SK-N-SH (cell line): ENCODE data around the gene RAC3. TPM values are rescaled to one million over a fixed set of nuclear protein-coding genes. Genes with fewer than 3 reads are reported as not detected.

Experiments
- CTCF ChIA-PET: fragments of 300-600, 350-600 bp; formaldehyde crosslinking; extraction: SDS; loops from one replicate; lab custom pipeline; 2021; lab: Yijun Ruan, JAX
- POLR2A ChIA-PET: fragments of 350-600 bp; sonication (Branson Sonifier 250); formaldehyde crosslinking; extraction: SDS; loops from one replicate; lab custom pipeline; 2020; ENCODE audit warnings: antibody characterized with exemption, inconsistent platforms; lab: Yijun Ruan, JAX
- DNase-seq: peaks from one replicate; pipeline ENCODE4 v3.0.0; 2012
- H2AFZ ChIP-seq: fragments of 200-600 bp; sonication (generic); 2 replicates; pipeline ENCODE4 v1.8.1; 2016; ENCODE audit warnings: antibody characterized with exemption, mild to moderate bottlenecking, low read depth
- H3F3A ChIP-seq: fragments of 200-600 bp; sonication (generic); replicated peaks from 2 replicates; pipeline ENCODE3; 2016; ENCODE audit warnings: antibody characterized with exemption, mild to moderate bottlenecking; ENCODE audit not compliant: insufficient read depth
- H3K27ac ChIP-seq, 2 experiments: fragments of 200-500 bp in 1 of 2; fragments of 200-600 bp in 1 of 2; sonication (Bioruptor generic) in 1 of 2; sonication (generic), shearing (Covaris generic) in 1 of 2; 2 replicates each; pipeline versions ENCODE4 v1.5.1 to v1.6.1; 2014 to 2016; ENCODE audit warnings: low read depth in 2 of 2, inconsistent platforms in 1 of 2, low read length in 1 of 2, mild to moderate bottlenecking in 1 of 2, mixed read lengths in 1 of 2
- H3K27me3 ChIP-seq: fragments of 200-600 bp; sonication (generic), shearing (Covaris generic); 2 replicates; pipeline ENCODE4 v1.6.1; 2016; ENCODE audit warnings: mixed run types; ENCODE audit not compliant: insufficient read depth
- H3K36me3 ChIP-seq, 2 experiments: fragments of 200-500 bp in 1 of 2; fragments of 200-600 bp in 1 of 2; sonication (Bioruptor generic) in 1 of 2; sonication (generic) in 1 of 2; replicated peaks in 1 of 2; 2 replicates each; pipeline versions ENCODE3 to v1.5.1; 2014 to 2016; ENCODE audit warnings: low read length in 1 of 2, mild to moderate bottlenecking in 1 of 2; ENCODE audit not compliant: insufficient read depth in 2 of 2, control insufficient read depth in 1 of 2
- H3K4me1 ChIP-seq, 2 experiments: fragments of 200-500 bp in 1 of 2; fragments of 200-600 bp in 1 of 2; sonication (Bioruptor generic) in 1 of 2; sonication (generic), shearing (Covaris generic) in 1 of 2; 2 replicates each; pipeline versions ENCODE4 v1.5.1 to v1.6.1; 2014 to 2016; ENCODE audit warnings: low read depth in 1 of 2, low read length in 1 of 2, mixed run types in 1 of 2; ENCODE audit not compliant: insufficient read depth in 2 of 2, control insufficient read depth in 1 of 2
- H3K4me2 ChIP-seq: fragments of 200-600 bp; sonication (generic), shearing (Covaris generic); 2 replicates; pipeline ENCODE4 v1.6.1; 2017; ENCODE audit warnings: mixed run types
- H3K4me3 ChIP-seq, 2 experiments: fragments of 200-500 bp in 1 of 2; fragments of 200-600 bp in 1 of 2; sonication (Bioruptor generic) in 1 of 2; sonication (generic), shearing (Covaris generic) in 1 of 2; 2 replicates each; pipeline versions ENCODE4 v1.5.1 to v1.8.1; 2014 to 2016; ENCODE audit warnings: low read depth in 2 of 2, inconsistent platforms in 1 of 2, low read length in 1 of 2, mild to moderate bottlenecking in 1 of 2, mixed read lengths in 1 of 2, moderate library complexity in 1 of 2
- H3K79me2 ChIP-seq: fragments of 200-600 bp; sonication (generic); 2 replicates; pipeline ENCODE4 v1.8.1; 2017; ENCODE audit warnings: mild to moderate bottlenecking; ENCODE audit not compliant: insufficient read depth
- H3K9ac ChIP-seq: fragments of 200-600 bp; sonication (generic); 2 replicates; pipeline ENCODE4 v1.6.1; 2017; ENCODE audit warnings: mixed run types
- H3K9me2 ChIP-seq: fragments of 200-600 bp; sonication (generic); 2 replicates; pipeline ENCODE4 v1.6.1; 2017; ENCODE audit warnings: mixed run types
- H3K9me3 ChIP-seq: fragments of 200-600 bp; sonication (generic); 2 replicates; pipeline ENCODE4 v1.6.1; 2017; ENCODE audit warnings: mixed run types, mild to moderate bottlenecking, moderate library complexity
- H4K20me1 ChIP-seq: fragments of 200-600 bp; sonication (generic); 2 replicates; pipeline ENCODE4 v1.6.1; 2017; ENCODE audit warnings: mild to moderate bottlenecking, mixed run types; ENCODE audit not compliant: insufficient read depth
- ELF1 ChIP-seq: IDR thresholded peaks from 2 replicates; pipeline ENCODE4 v1.4.0; 2012
- EZH2phosphoT487 ChIP-seq: fragments of 200-600 bp; sonication (generic); IDR thresholded peaks from 2 replicates; pipeline ENCODE4 v1.6.1; 2017; ENCODE audit warnings: low read depth, mixed run types, mild to moderate bottlenecking, antibody characterized with exemption, moderate library complexity, borderline replicate concordance
- FOXJ3 ChIP-seq: sonication (generic); formaldehyde crosslinking; IDR thresholded peaks from 2 replicates; pipeline ENCODE4 v1.5.1; 2020; ENCODE audit warnings: mild to moderate bottlenecking, missing genetic modification reagents
- FOXM1 ChIP-seq: IDR thresholded peaks from 2 replicates; pipeline ENCODE4 v1.4.0; 2012; ENCODE audit warnings: low read depth, mild to moderate bottlenecking
- GABPA ChIP-seq: IDR thresholded peaks from 2 replicates; pipeline ENCODE4 v1.4.0; 2012; ENCODE audit warnings: low read depth, mild to moderate bottlenecking
- GATA2 ChIP-seq: sonication (generic); formaldehyde crosslinking; IDR thresholded peaks from 2 replicates; pipeline ENCODE4 v1.5.0; 2020; ENCODE audit warnings: mild to moderate bottlenecking, missing genetic modification reagents
- JUND ChIP-seq: IDR thresholded peaks from 2 replicates; pipeline ENCODE4 v1.4.0; 2012
- MXI1 ChIP-seq: IDR thresholded peaks from 2 replicates; pipeline ENCODE4 v1.6.1; 2012; ENCODE audit warnings: mild to moderate bottlenecking, low read depth, low read length, improper control_type of control experiment
- NFIC ChIP-seq: IDR thresholded peaks from 2 replicates; pipeline ENCODE4 v1.4.0; 2012; ENCODE audit warnings: borderline replicate concordance
- NRF1 ChIP-seq: IDR thresholded peaks from 2 replicates; pipeline ENCODE4 v1.6.1; 2012; ENCODE audit warnings: low read depth, mild to moderate bottlenecking, low read length
- POLR2AphosphoS5 ChIP-seq: IDR thresholded peaks from 2 replicates; pipeline ENCODE4 v1.6.1; 2012; ENCODE audit warnings: low read depth, low read length
- RAD21 ChIP-seq: IDR thresholded peaks from 2 replicates; pipeline ENCODE4 v1.6.1; 2012; ENCODE audit warnings: mild to moderate bottlenecking, low read length
- RCOR1 ChIP-seq: fragments of 150-350 bp; IDR thresholded peaks from 2 replicates; pipeline ENCODE4 v1.6.1; 2017; ENCODE audit warnings: antibody characterized with exemption, low read length
- RXRA ChIP-seq: IDR thresholded peaks from 2 replicates; pipeline ENCODE4 v1.4.0; 2012; ENCODE audit warnings: low read depth, mild to moderate bottlenecking, borderline replicate concordance
- SIN3A ChIP-seq: IDR thresholded peaks from 2 replicates; pipeline ENCODE4 v1.6.1; 2012; ENCODE audit warnings: low read depth, mild to moderate bottlenecking, low read length, moderate library complexity, borderline replicate concordance
- SMC3 ChIP-seq: IDR thresholded peaks from 2 replicates; pipeline ENCODE4 v1.6.1; 2012; ENCODE audit warnings: low read depth, low read length, improper control_type of control experiment
- TAF1 ChIP-seq: IDR thresholded peaks from 2 replicates; pipeline ENCODE4 v1.6.1; 2012; ENCODE audit warnings: low read depth, mild to moderate bottlenecking, low read length, moderate library complexity, borderline replicate concordance
- TCF12 ChIP-seq: IDR thresholded peaks from 2 replicates; pipeline ENCODE4 v1.4.0; 2012
- WGBS: methylation state at CpG from one replicate; pipeline ENCODE4 v1.1.6; 2017; ENCODE audit warnings: low lambda C conversion rate; 5-methylcytosine and 5-hydroxymethylcytosine counted together
- polyA plus RNA-seq, 3 experiments: library from polyadenylated mRNA; depleted of rRNA; stranded (reverse); fragments of >200 nt; gene quantifications; 2 replicates each; pipeline ENCODE4 v1.2.3, GENCODE V29; 2012
- TF ChIP-seq, protein P1 (sequence below): IDR thresholded peaks from 2 replicates; pipeline ENCODE4 v1.4.0; 2012; ENCODE audit warnings: low read depth, borderline replicate concordance

The RAC3 gene
- polyA plus RNA-seq, 1 of the 3 experiments (the other 2 are of a cell fraction) = 83.6 TPM

DNA sequence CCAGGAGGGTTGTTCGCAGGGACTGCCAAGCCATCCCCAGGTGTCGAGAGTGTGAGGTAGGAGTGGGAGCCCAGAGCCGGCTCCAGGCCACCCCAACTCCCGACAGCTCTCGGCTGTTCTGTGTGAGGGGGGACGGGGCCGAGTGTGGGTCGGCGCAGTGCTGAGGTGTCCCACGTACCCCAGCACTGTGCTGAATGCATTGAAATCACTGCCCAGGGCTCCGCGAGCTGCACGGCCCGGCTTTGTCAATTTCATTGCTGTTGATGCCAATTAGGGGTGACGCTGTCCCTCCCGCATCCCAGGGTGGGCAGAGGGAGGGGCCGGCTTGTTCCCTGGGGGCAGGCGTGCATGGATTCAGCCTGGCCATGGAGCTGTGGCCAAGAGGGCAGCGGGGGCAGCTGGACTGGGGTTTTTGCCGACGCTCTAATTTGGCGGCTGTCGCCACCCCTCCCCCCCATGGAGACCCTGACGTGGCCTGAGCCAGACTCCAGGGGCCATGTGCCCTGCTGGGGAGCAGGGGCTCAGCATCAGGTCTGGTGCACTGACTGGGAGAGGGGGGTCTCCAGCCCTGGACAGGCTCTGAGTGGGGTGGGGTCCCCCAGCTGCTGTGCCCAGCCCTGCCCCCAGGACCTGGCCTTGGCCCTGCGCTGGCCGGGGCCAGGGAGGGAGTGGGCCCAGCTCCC is 23.1 kb upstream of the RAC3 start (continued):
- no peak for TF ChIP-seq GABPA

DNA sequence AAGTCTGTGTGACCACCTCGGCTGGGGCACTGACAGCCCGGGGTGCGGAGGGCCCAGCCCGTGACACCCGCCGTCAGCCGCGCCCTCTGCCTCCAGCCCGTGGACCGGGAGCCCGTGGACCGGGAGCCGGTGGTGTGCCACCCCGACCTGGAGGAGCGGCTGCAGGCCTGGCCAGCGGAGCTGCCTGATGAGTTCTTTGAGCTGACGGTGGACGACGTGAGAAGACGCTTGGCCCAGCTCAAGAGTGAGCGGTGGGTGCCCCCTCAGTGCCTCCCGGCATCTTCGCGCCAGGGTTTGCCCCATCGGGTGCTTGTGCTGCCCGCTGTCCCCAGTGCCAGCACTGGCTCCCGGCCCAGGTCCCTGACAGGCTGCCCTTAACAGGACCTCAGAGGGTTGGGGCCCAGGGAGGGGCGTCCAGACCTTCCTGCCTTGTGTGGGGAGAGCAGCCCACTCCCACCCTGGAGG is 22.5 kb upstream of the RAC3 start:
- WGBS = 97% methylated on average over 20 of the region's 28 CpGs
- peaks cover 29 to 31% of the 10 kb centered on the region in 2 experiments; a peak in 3 of 4 replicates for H3K4me1 ChIP-seq
- H2AFZ ChIP-seq = no peak overlapping the region
- H3K9ac ChIP-seq = no peak overlapping the region
- H3K4me2 ChIP-seq = no peak overlapping the region
- no peak for TF ChIP-seq JUND
- TF ChIP-seq FOXJ3 (CRISPR knock-in tag) = no peak
- no peak for TF ChIP-seq RXRA
- no peak for TF ChIP-seq EZH2phosphoT487
- TF ChIP-seq SIN3A = no peak
- TF ChIP-seq ELF1 = no peak
- no peak for TF ChIP-seq POLR2AphosphoS5
- no peak for TF ChIP-seq TAF1
- H3F3A ChIP-seq = peaks cover 6% of the 10 kb centered on the region
- no peaks in the 10 kb centered on the region for H4K20me1 ChIP-seq
- no peaks in the 10 kb centered on the region for H3K9me3 ChIP-seq
- no peak for DNase-seq
- H3K27ac ChIP-seq = no peak overlapping the region
- peaks cover 5% of the 10 kb centered on the region; the same call in 1 of the 2 replicates for H3K79me2 ChIP-seq
- no peak overlapping the region for H3K4me3 ChIP-seq
- H3K9me2 ChIP-seq = no peaks in the 10 kb centered on the region
- CTCF ChIA-PET = interaction anchor here (0.7 to 35.7 kb wide), 4 partner anchors 13 to 43 kb away, joined by 3 to 1216 read pairs (median 36); partner anchors contain the start of genes CENPX, LRRC45 and NOTUM
- no peaks in the 10 kb centered on the region for H3K36me3 ChIP-seq
- POLR2A ChIA-PET = no interaction called here
- H3K27me3 ChIP-seq = no peaks in the 10 kb centered on the region

DNA sequence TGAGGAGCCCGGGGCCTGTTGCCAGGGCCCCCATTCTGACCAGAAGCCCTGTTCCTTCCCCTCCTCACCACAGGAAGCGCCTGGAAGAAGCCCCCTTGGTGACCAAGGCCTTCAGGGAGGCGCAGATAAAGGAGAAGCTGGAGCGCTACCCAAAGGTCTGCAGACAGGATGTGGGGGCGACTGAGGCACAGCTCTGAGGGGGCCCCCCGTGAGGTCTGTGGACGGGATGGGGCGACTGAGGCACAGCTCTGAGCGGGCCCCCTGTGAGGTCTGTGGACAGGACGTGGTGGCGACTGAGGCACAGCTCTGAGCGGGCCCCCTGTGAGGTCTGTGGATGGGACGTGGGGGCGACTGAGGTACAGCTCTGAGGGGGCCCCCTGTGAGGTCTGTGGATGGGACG is 22.1 kb upstream of the RAC3 start:
- POLR2A ChIA-PET = interaction anchor here (0.6 kb wide), 1 partner anchor 31 kb away, joined by 4 read pairs; no protein-coding TSS in a partner anchor
- Histone ChIP-seq H3F3A (peaks cover 1% of the 10 kb centered on the region), H3K4me2 (no peak overlapping the region)
- no peak for TF ChIP-seq SMC3
- TF ChIP-seq SIN3A = no peak
- no peak for TF ChIP-seq GATA2 (CRISPR knock-in tag)
- no peak for TF ChIP-seq RAD21
- TF ChIP-seq, protein P1, sequence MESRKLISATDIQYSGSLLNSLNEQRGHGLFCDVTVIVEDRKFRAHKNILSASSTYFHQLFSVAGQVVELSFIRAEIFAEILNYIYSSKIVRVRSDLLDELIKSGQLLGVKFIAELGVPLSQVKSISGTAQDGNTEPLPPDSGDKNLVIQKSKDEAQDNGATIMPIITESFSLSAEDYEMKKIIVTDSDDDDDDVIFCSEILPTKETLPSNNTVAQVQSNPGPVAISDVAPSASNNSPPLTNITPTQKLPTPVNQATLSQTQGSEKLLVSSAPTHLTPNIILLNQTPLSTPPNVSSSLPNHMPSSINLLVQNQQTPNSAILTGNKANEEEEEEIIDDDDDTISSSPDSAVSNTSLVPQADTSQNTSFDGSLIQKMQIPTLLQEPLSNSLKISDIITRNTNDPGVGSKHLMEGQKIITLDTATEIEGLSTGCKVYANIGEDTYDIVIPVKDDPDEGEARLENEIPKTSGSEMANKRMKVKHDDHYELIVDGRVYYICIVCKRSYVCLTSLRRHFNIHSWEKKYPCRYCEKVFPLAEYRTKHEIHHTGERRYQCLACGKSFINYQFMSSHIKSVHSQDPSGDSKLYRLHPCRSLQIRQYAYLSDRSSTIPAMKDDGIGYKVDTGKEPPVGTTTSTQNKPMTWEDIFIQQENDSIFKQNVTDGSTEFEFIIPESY = no peak
- TF ChIP-seq POLR2AphosphoS5 = no peak
- no peak for TF ChIP-seq FOXJ3 (CRISPR knock-in tag)
- no peak for TF ChIP-seq NFIC
- TF ChIP-seq NRF1 = no peak
- no peak for TF ChIP-seq RCOR1
- no peak for TF ChIP-seq TCF12
- TF ChIP-seq JUND = no peak
- no peak for TF ChIP-seq MXI1
- TF ChIP-seq FOXM1 = no peak
- TF ChIP-seq RXRA = no peak
- TF ChIP-seq, all 33 proteins: peak for 0
- H3K9ac ChIP-seq = no peak overlapping the region
- CTCF ChIA-PET = interaction anchor here (6.6 to 35.7 kb wide), 2 partner anchors 12 to 43 kb away, joined by 68 to 1216 read pairs; partner anchors contain the start of genes CENPX, LRRC45 and NOTUM
- H3K27ac ChIP-seq = no peak overlapping the region
- no peaks in the 10 kb centered on the region for H3K27me3 ChIP-seq
- no peak overlapping the region for H2AFZ ChIP-seq
- peaks cover 5% of the 10 kb centered on the region; the same call in 1 of the 2 replicates for H3K79me2 ChIP-seq
- H3K36me3 ChIP-seq = no peaks in the 10 kb centered on the region
- no peaks in the 10 kb centered on the region for H3K9me3 ChIP-seq
- no peak for DNase-seq
- H3K4me3 ChIP-seq = no peak overlapping the region
- H4K20me1 ChIP-seq = no peaks in the 10 kb centered on the region
- H3K9me2 ChIP-seq = no peaks in the 10 kb centered on the region
- peaks cover 27 to 34% of the 10 kb centered on the region in 2 experiments; a peak in 3 of 4 replicates for H3K4me1 ChIP-seq
- WGBS = 96% methylated on average over 14 of the region's 15 CpGs
